Tibial nerve (tissue), 4 donors: Measurements from ENCODE around the gene SETD3. TPM values are rescaled to one million over a fixed set of nuclear protein-coding genes. Genes with fewer than 3 reads are reported as not detected.

ENCODE experiments used
- DNase-seq, 2 donors: peaks; one replicate each; pipeline ENCODE4 v3.0.0-alpha.2; 2019; ENCODE audit warnings: low spot score in 2 of 2
- H3K27ac ChIP-seq, 4 donors: fragments of 200-600 bp; sonication (generic) in 3 of 4; one replicate each; pipeline ENCODE4 v1.5.1; 2017 to 2019; ENCODE audit warnings: mild to moderate bottlenecking in 1 of 4
- H3K27me3 ChIP-seq, 2 donors: fragments of 200-600 bp; sonication (generic) in 1 of 2; one replicate each; pipeline versions ENCODE4 v1.5.1 to v1.6.0; 2017 to 2019
- H3K36me3 ChIP-seq, 3 donors: fragments of 200-600 bp; sonication (generic); one replicate each; pipeline ENCODE4 v1.5.1; 2018 to 2019
- H3K4me1 ChIP-seq, 4 donors: fragments of 200-600 bp; sonication (generic) in 3 of 4; one replicate each; pipeline ENCODE4 v1.5.1; 2017 to 2019
- H3K4me3 ChIP-seq, 4 donors: fragments of 200-600 bp; sonication (generic) in 3 of 4; one replicate each; pipeline ENCODE4 v1.5.1; 2017 to 2019; ENCODE audit warnings: mild to moderate bottlenecking in 1 of 4, moderate library complexity in 1 of 4
- H3K9me3 ChIP-seq, 4 donors: fragments of 200-600 bp; sonication (generic) in 3 of 4; one replicate each; pipeline ENCODE4 v1.5.1; 2017 to 2019
- CTCF ChIP-seq, 5 experiments: fragments of 200-600 bp in 3 of 5; fragments of 450-650 bp in 2 of 5; sonication (generic) in 3 of 5; IDR thresholded peaks; one replicate each; pipeline ENCODE4 v1.5.1; 2016 to 2019; ENCODE audit warnings: antibody characterized with exemption in 5 of 5, mild to moderate bottlenecking in 3 of 5, moderate library complexity in 2 of 5
- EP300 ChIP-seq, 2 donors: sonication (generic); formaldehyde crosslinking; IDR thresholded peaks; one replicate each; pipeline ENCODE4 v1.6.1; 2017; ENCODE audit warnings: antibody characterized with exemption in 2 of 2, mild to moderate bottlenecking in 1 of 2
- POLR2A ChIP-seq, 2 donors: fragments of 450-650 bp; IDR thresholded peaks; one replicate each; pipeline ENCODE4 v1.6.1; 2017; ENCODE audit warnings: antibody characterized with exemption in 2 of 2, mild to moderate bottlenecking in 2 of 2, moderate library complexity in 2 of 2
- WGBS, 2 donors: methylation state at CpG; one replicate each; pipeline ENCODE4 v1.1.5; 2018; 5-methylcytosine and 5-hydroxymethylcytosine counted together
- total RNA-seq, 4 donors: library from RNA; depleted of rRNA; stranded (reverse); fragments of >200 nt; gene quantifications; one replicate each; pipeline ENCODE4 v1.1.0, GENCODE V29; 2016

Gene SETD3
- total RNA-seq, 4 donors from 2014 or later, result 63.3 to 118 (median 80.6) TPM

- H3K9me3 ChIP-seq, result no peaks in the 10 kb centered on the region
- H3K27ac ChIP-seq, result no peak overlapping the region
- no peaks in the 10 kb centered on the region for H3K27me3 ChIP-seq
- peaks cover 0 to 30% (median 0%) of the 10 kb centered on the region in 3 donors for H3K36me3 ChIP-seq
- no peak for DNase-seq
- TF ChIP-seq EP300 (IDR thresholded peaks at IDR 0.05) (no peak), CTCF (IDR thresholded peaks at IDR 0.05) (no peak), POLR2A (IDR thresholded peaks at IDR 0.05) (no peak)
- no peak overlapping the region for H3K4me3 ChIP-seq
- H3K4me1 ChIP-seq, result peaks cover 0 to 29% (median 3%) of the 10 kb centered on the region in 4 donors
- WGBS, 2 donors, result 65 to 67% methylated on average over 9 of the region's 9 CpGs
These were observed 13.2 kb downstream of the SETD3 start for GRCh38 chr14:99467336-99468078.

- WGBS, 2 donors, result 80 to 84% methylated on average over 3 of the region's 3 CpGs
- no peak overlapping the region for H3K27ac ChIP-seq
- H3K4me1 ChIP-seq, result peaks cover 0 to 29% (median 3%) of the 10 kb centered on the region in 4 donors
- no peak for DNase-seq
- no peaks in the 10 kb centered on the region for H3K27me3 ChIP-seq
- H3K4me3 ChIP-seq, result no peak overlapping the region
- TF ChIP-seq EP300 (IDR thresholded peaks at IDR 0.05) (no peak), POLR2A (IDR thresholded peaks at IDR 0.05) (no peak)
- peaks cover 0 to 38% (median 4%) of the 10 kb centered on the region in 3 donors for H3K36me3 ChIP-seq
- no peaks in the 10 kb centered on the region for H3K9me3 ChIP-seq
These were observed 13.9 kb downstream of the SETD3 start for GRCh38 chr14:99466758-99467157.

GRCh38 chr14:99465288-99465687, 15.4 kb downstream of the SETD3 start:
- 88 to 95% methylated on average over 9 of the region's 9 CpGs for WGBS, 2 donors
- no peaks in the 10 kb centered on the region for H3K27me3 ChIP-seq
- H3K9me3 ChIP-seq, result no peaks in the 10 kb centered on the region
- H3K4me3 ChIP-seq, result no peak overlapping the region
- DNase-seq, result no peak
- peaks cover 0 to 50% (median 4%) of the 10 kb centered on the region in 3 donors for H3K36me3 ChIP-seq
- H3K27ac ChIP-seq, result no peak overlapping the region
- TF ChIP-seq EP300 (IDR thresholded peaks at IDR 0.05), result no peak
- no peak for TF ChIP-seq POLR2A (IDR thresholded peaks at IDR 0.05)
- no peak for TF ChIP-seq CTCF (IDR thresholded peaks at IDR 0.05)
- peaks cover 0 to 29% (median 3%) of the 10 kb centered on the region in 4 donors for H3K4me1 ChIP-seq

GRCh38 chr14:99463974-99464373, 16.7 kb downstream of the SETD3 start:
- peaks cover 0 to 18% (median 3%) of the 10 kb centered on the region in 4 donors for H3K4me1 ChIP-seq
- no peaks in the 10 kb centered on the region for H3K27me3 ChIP-seq
- no peak for TF ChIP-seq CTCF (IDR thresholded peaks at IDR 0.05)
- TF ChIP-seq EP300 (IDR thresholded peaks at IDR 0.05), result no peak
- no peak for TF ChIP-seq POLR2A (IDR thresholded peaks at IDR 0.05)
- no peak overlapping the region for H3K27ac ChIP-seq
- WGBS, 2 donors, result 86 to 88% methylated on average over 4 of the region's 4 CpGs
- H3K9me3 ChIP-seq, result no peaks in the 10 kb centered on the region
- H3K4me3 ChIP-seq, result no peak overlapping the region
- H3K36me3 ChIP-seq, result peaks cover 0 to 56% (median 4%) of the 10 kb centered on the region in 3 donors
- no peak for DNase-seq

- H3K4me3 ChIP-seq, result no peak overlapping the region
- no peak for DNase-seq
- H3K27ac ChIP-seq, result no peak overlapping the region
- H3K36me3 ChIP-seq, result peaks cover 0 to 68% (median 4%) of the 10 kb centered on the region in 3 donors
- 72 to 75% methylated on average over 6 of the region's 6 CpGs for WGBS, 2 donors
- H3K27me3 ChIP-seq, result no peaks in the 10 kb centered on the region
- peaks cover 0 to 1% (median 0%) of the 10 kb centered on the region in 4 donors for H3K4me1 ChIP-seq
- no peaks in the 10 kb centered on the region for H3K9me3 ChIP-seq
- TF ChIP-seq POLR2A (IDR thresholded peaks at IDR 0.05), result no peak
These were observed 18.4 kb downstream of the SETD3 start for GRCh38 chr14:99462210-99462609.

GRCh38 chr14:99461411-99462085, 19.1 kb downstream of the SETD3 start:
- Histone ChIP-seq H3K27me3 (no peaks in the 10 kb centered on the region), H3K27ac (no peak overlapping the region), H3K9me3 (no peaks in the 10 kb centered on the region), H3K36me3 (peaks cover 0 to 74% (median 7%) of the 10 kb centered on the region in 3 donors), H3K4me3 (no peak overlapping the region), H3K4me1 (no peaks in the 10 kb centered on the region)
- 94 to 96% methylated on average over 5 of the region's 5 CpGs for WGBS, 2 donors
- no peak for DNase-seq
- TF ChIP-seq EP300 (IDR thresholded peaks at IDR 0.05) (no peak), CTCF (IDR thresholded peaks at IDR 0.05) (no peak), POLR2A (IDR thresholded peaks at IDR 0.05) (no peak)
